Measurements from ENCODE around the gene ESD.

ESD gene

DNA sequence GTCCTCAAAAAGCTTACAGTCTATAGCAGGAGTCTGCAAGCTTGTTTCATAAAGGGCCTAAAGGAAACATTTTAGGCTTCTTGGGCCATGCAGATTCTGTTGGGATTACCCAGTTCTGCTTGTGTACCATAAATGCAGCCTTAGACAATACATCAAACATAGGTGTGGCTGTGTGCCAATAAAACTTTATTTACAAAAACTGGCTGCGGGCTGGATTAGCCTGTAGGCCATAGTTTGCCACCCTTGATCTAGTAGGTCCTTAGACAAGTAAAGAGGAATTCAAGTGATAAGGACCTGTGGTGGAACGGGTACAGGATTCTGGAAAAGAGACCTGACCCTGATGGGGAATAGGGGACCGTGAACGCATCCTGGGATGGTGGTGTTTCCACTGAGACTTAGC, 51.9 kb downstream of the ESD start:
- ChIA-PET POLR2A (no interaction called here), CTCF (interaction anchor here (1.0 kb wide), 1 partner anchor 30 kb away, joined by 3 read pairs; no protein-coding TSS in a partner anchor)
- no peak for DNase-seq (ENCODE audit: extremely low spot score)
- TF ChIP-seq, protein P1, sequence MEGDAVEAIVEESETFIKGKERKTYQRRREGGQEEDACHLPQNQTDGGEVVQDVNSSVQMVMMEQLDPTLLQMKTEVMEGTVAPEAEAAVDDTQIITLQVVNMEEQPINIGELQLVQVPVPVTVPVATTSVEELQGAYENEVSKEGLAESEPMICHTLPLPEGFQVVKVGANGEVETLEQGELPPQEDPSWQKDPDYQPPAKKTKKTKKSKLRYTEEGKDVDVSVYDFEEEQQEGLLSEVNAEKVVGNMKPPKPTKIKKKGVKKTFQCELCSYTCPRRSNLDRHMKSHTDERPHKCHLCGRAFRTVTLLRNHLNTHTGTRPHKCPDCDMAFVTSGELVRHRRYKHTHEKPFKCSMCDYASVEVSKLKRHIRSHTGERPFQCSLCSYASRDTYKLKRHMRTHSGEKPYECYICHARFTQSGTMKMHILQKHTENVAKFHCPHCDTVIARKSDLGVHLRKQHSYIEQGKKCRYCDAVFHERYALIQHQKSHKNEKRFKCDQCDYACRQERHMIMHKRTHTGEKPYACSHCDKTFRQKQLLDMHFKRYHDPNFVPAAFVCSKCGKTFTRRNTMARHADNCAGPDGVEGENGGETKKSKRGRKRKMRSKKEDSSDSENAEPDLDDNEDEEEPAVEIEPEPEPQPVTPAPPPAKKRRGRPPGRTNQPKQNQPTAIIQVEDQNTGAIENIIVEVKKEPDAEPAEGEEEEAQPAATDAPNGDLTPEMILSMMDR (IDR thresholded peaks at IDR 0.05; ENCODE audit: control extremely low read depth, extremely low read depth, low read depth, missing control alignments) = no peak

DNA sequence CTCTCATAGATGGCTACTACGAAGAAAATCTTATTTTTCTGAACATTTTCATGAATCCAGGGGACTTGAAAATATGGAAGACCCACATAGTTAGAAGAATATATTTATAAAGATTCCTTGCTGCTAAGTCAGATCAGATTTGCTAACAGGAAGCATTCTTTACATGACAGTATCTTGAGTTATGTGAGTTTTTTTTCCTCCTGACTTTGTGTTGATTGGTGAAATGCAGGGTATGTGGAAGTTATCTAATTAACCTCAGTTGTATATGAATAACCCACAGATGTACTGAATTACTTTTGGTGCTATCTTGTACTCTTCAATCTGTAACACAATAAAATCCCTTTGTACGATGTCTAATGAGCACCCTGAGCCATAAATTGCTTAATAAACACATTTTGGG, 53.8 kb downstream of the ESD start:
- DNase-seq (ENCODE audit: extremely low spot score) = no peak
- TF ChIP-seq, protein P1 (IDR thresholded peaks at IDR 0.05; ENCODE audit: control extremely low read depth, extremely low read depth, low read depth, missing control alignments) = no peak
- ChIA-PET POLR2A (no interaction called here), CTCF (no interaction called here)

GRCh38 chr13:46739447-46740098, 57.4 kb downstream of the ESD start:
- POLR2A ChIA-PET = no interaction called here
- CTCF ChIA-PET = interaction anchor here (1.2 to 1.4 kb wide), 3 partner anchors 10 to 248 kb away, joined by 3 to 6 read pairs (median 4); no protein-coding TSS in a partner anchor
- no peak for DNase-seq (ENCODE audit: extremely low spot score)
- TF ChIP-seq, protein P1 (IDR thresholded peaks at IDR 0.05; ENCODE audit: control extremely low read depth, extremely low read depth, low read depth, missing control alignments) = no peak

DNA sequence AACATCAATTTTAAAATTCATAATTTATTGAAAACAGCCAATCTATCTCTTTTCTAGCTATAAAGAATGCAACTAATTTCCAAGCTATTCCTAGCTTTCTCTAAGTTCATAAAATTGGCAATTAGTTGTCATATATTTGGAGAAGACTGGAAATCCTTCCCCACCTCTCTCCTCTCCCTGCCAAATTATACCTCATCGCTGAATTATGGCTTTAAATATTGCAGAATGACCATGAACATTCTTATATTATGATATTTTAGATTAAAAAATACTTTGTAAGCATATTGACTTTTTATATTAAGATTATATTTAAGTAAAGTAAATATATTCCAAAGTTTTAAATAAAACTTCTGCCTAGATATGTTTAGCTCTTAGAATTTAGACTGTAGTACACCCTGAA, 58.2 kb downstream of the ESD start:
- ChIA-PET POLR2A (no interaction called here), CTCF (interaction anchor here (1.2 to 2.8 kb wide), 5 partner anchors 9 to 247 kb away, joined by 3 to 8 read pairs (median 5); no protein-coding TSS in a partner anchor)
- TF ChIP-seq, protein P1 (IDR thresholded peaks at IDR 0.05; ENCODE audit: control extremely low read depth, extremely low read depth, low read depth, missing control alignments) = no peak
- DNase-seq (ENCODE audit: extremely low spot score) = no peak

GRCh38 chr13:46738055-46738454, 58.9 kb downstream of the ESD start:
- TF ChIP-seq, protein P1 (IDR thresholded peaks at IDR 0.05; ENCODE audit: control extremely low read depth, extremely low read depth, low read depth, missing control alignments) = no peak
- POLR2A ChIA-PET = no interaction called here
- DNase-seq (ENCODE audit: extremely low spot score) = no peak
- CTCF ChIA-PET = interaction anchor here (1.2 to 2.8 kb wide), 4 partner anchors 9 to 246 kb away, joined by 3 to 8 read pairs (median 6); no protein-coding TSS in a partner anchor

- TF ChIP-seq, protein P1 (IDR thresholded peaks at IDR 0.05; ENCODE audit: control extremely low read depth, extremely low read depth, low read depth, missing control alignments) = no peak
- DNase-seq (ENCODE audit: extremely low spot score) = no peak
- CTCF ChIA-PET = interaction anchor here (2.4 to 2.8 kb wide), 2 partner anchors 16 to 27 kb away, joined by 5 to 8 read pairs; no protein-coding TSS in a partner anchor
- POLR2A ChIA-PET = no interaction called here
These were observed 60.2 kb downstream of the ESD start for GRCh38 chr13:46736541-46737310.

Measured in GM10248 (cell line).